Liver (tissue), 9 donors: Measurements from ENCODE around the gene WDCP. TPM values are rescaled to one million over a fixed set of nuclear protein-coding genes. Genes with fewer than 3 reads are reported as not detected.

ENCODE experiments used
- DNase-seq: peaks from one replicate; pipeline ENCODE4 v3.0.0-alpha.2; 2017; ENCODE audit warnings: low spot score
- H3K27ac ChIP-seq, 2 donors: one replicate each; pipeline ENCODE4 v1.7.0; 2013; ENCODE audit warnings: inconsistent platforms in 2 of 2, low read length in 2 of 2, control low read depth in 1 of 2, low read depth in 1 of 2, mild to moderate bottlenecking in 1 of 2
- H3K27me3 ChIP-seq, 4 donors: one replicate each; pipeline versions ENCODE4 v1.6.1 to v1.7.0; 2013; ENCODE audit warnings: low read length in 3 of 4, inconsistent platforms in 1 of 4, mild to moderate bottlenecking in 1 of 4, moderate library complexity in 1 of 4; ENCODE audit not compliant: control insufficient read depth in 4 of 4, insufficient read depth in 4 of 4
- H3K36me3 ChIP-seq, 4 donors: one replicate each; pipeline versions ENCODE4 v1.6.1 to v1.7.0; 2013; ENCODE audit warnings: low read length in 3 of 4, mild to moderate bottlenecking in 3 of 4, low read depth in 1 of 4, moderate library complexity in 1 of 4; ENCODE audit not compliant: control insufficient read depth in 4 of 4, insufficient read depth in 3 of 4
- H3K4me1 ChIP-seq, 4 donors: one replicate each; pipeline versions ENCODE4 v1.6.1 to v1.7.0; 2013; ENCODE audit warnings: low read length in 3 of 4, mild to moderate bottlenecking in 3 of 4, moderate library complexity in 1 of 4; ENCODE audit not compliant: control insufficient read depth in 4 of 4, insufficient read depth in 4 of 4
- H3K4me3 ChIP-seq, 3 donors: one replicate each; pipeline versions ENCODE4 v1.6.1 to v1.7.0; 2013; ENCODE audit warnings: low read length in 3 of 3, control low read depth in 1 of 3, low read depth in 1 of 3, mild to moderate bottlenecking in 1 of 3
- H3K9ac ChIP-seq, 2 donors: one replicate each; pipeline ENCODE4 v1.7.0; 2013; ENCODE audit warnings: low read length in 2 of 2, mild to moderate bottlenecking in 2 of 2, moderate library complexity in 2 of 2, control low read depth in 1 of 2, low read depth in 1 of 2
- H3K9me3 ChIP-seq, 4 donors: one replicate each; pipeline versions ENCODE4 v1.6.1 to v1.7.0; 2013; ENCODE audit warnings: low read length in 3 of 4; ENCODE audit not compliant: control insufficient read depth in 4 of 4
- EGR1 ChIP-seq, 2 donors: IDR thresholded peaks; 2 replicates each; pipeline ENCODE4 v1.6.1; 2016 to 2018; ENCODE audit warnings: antibody characterized with exemption in 2 of 2, low read depth in 2 of 2
- FOXA1 ChIP-seq: IDR thresholded peaks from 2 replicates; pipeline ENCODE4 v1.6.1; 2016; ENCODE audit warnings: antibody characterized with exemption
- FOXA2 ChIP-seq: IDR thresholded peaks from 2 replicates; pipeline ENCODE4 v1.6.1; 2016; ENCODE audit warnings: antibody characterized with exemption
- GABPA ChIP-seq, 2 donors: IDR thresholded peaks in 1 of 2; conservative IDR thresholded peaks in 1 of 2; 2 replicates each; pipeline ENCODE4 v1.6.1; 2016; ENCODE audit warnings: antibody characterized with exemption in 2 of 2, mild to moderate bottlenecking in 1 of 2, moderate library complexity in 1 of 2
- HNF4A ChIP-seq, 2 donors: conservative IDR thresholded peaks; 2 replicates each; pipeline ENCODE4 v1.6.1; 2016; ENCODE audit warnings: antibody characterized with exemption in 2 of 2, mild to moderate bottlenecking in 2 of 2
- HNF4G ChIP-seq: IDR thresholded peaks from 2 replicates; pipeline ENCODE4 v1.6.1; 2016; ENCODE audit warnings: antibody characterized with exemption
- JUND ChIP-seq, 2 donors: IDR thresholded peaks; 2 replicates each; pipeline ENCODE4 v1.6.1; 2016; ENCODE audit warnings: antibody characterized with exemption in 2 of 2
- NR2F2 ChIP-seq: IDR thresholded peaks from 2 replicates; pipeline ENCODE4 v1.6.1; 2016; ENCODE audit warnings: antibody characterized with exemption
- RAD21 ChIP-seq, 2 donors: IDR thresholded peaks; 2 replicates each; pipeline ENCODE4 v1.6.1; 2016; ENCODE audit warnings: antibody characterized with exemption in 2 of 2, mild to moderate bottlenecking in 2 of 2
- RXRA ChIP-seq, 2 donors: IDR thresholded peaks; 2 replicates each; pipeline ENCODE4 v1.6.1; 2017 to 2018; ENCODE audit warnings: antibody characterized with exemption in 2 of 2, mild to moderate bottlenecking in 1 of 2
- SP1 ChIP-seq: IDR thresholded peaks from 2 replicates; pipeline ENCODE4 v1.6.1; 2018; ENCODE audit warnings: antibody characterized with exemption, mild to moderate bottlenecking
- TAF1 ChIP-seq: conservative IDR thresholded peaks from 2 replicates; pipeline ENCODE4 v1.6.1; 2016; ENCODE audit warnings: antibody characterized with exemption, mild to moderate bottlenecking
- YY1 ChIP-seq: IDR thresholded peaks from 2 replicates; pipeline ENCODE4 v1.6.1; 2016; ENCODE audit warnings: antibody characterized with exemption, mild to moderate bottlenecking
- WGBS: extraction: QIAGEN DNeasy Blood & Tissue Kit; methylation state at CpG from one replicate; pipeline ENCODE4 v1.1.7; 2013; 5-methylcytosine and 5-hydroxymethylcytosine counted together
- polyA plus RNA-seq, 2 donors: library from polyadenylated mRNA; stranded (reverse) in 1 of 2; unstranded in 1 of 2; fragments of 200-250 nt in 1 of 2; fragments of >200 nt in 1 of 2; fragmentation: Nextera tagmentation in 1 of 2; extraction: Ambion mirVana in 1 of 2; gene quantifications; one replicate each; pipeline versions ENCODE4 v1.2.1 to v1.2.3, GENCODE V29; 2013 to 2015
- total RNA-seq, 2 donors: library from RNA; depleted of rRNA; stranded (reverse); fragments of >200 nt; gene quantifications; one replicate each; pipeline ENCODE4 v1.2.3, GENCODE V29; 2014
- TF ChIP-seq, protein P1 (sequence below): IDR thresholded peaks from 2 replicates; pipeline ENCODE4 v1.6.1; 2016; ENCODE audit warnings: antibody characterized with exemption
- TF ChIP-seq, protein P2 (sequence below): fragments of 150-350 bp; IDR thresholded peaks from 2 replicates; pipeline ENCODE4 v1.5.1; 2017; ENCODE audit warnings: improper control_type of control experiment, low read depth, low read length; ENCODE audit not compliant: missing input control
- TF ChIP-seq, protein P3 (sequence below): IDR thresholded peaks from 2 replicates; pipeline ENCODE4 v1.6.1; 2016; ENCODE audit warnings: antibody characterized with exemption
- TF ChIP-seq, protein P4 (sequence below): IDR thresholded peaks from 2 replicates; pipeline ENCODE4 v1.6.1; 2016; ENCODE audit warnings: antibody characterized with exemption, mild to moderate bottlenecking
- TF ChIP-seq, protein P5 (sequence below): IDR thresholded peaks from 2 replicates; pipeline ENCODE4 v1.6.1; 2016; ENCODE audit warnings: antibody characterized with exemption
- donor health status: healthy.
- donor health status: healthy.
- donor health status: healthy.
- donor health status: healthy.
- donor health status: healthy.

WDCP gene
- total and polyA plus RNA-seq, 4 donors = 2.0 to 6.0 (median 4.4) TPM

DNA sequence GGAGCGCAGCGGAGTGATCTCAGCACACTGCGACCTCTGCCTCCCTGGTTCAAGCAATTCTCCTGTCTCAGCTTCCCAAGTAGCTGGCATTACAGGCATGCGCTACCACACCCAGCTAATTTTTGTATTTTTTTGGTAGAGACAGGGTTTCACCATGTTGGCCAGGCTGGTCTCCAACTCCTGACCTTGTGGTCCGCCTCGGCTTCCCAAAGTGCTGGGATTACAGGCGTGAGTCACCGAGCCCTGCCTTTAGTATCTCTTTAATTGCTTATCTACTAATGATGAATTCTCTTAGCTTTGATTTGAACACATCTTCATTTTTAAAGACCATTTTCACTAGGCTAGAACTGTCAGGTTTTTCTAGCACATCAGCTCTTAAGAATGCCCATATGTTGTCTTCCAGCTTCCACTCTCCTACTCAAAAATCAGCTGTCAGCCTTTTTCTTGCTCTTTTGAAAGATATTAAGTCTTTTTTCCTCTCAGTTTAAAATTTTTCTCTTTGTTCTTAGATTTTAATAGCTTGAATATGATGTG is 53.4 kb downstream of the WDCP start:
- H3K36me3 ChIP-seq = no peaks in the 10 kb centered on the region
- no peak overlapping the region for H3K4me3 ChIP-seq
- no peak overlapping the region for H3K27ac ChIP-seq
- WGBS = over 99% methylated on average over 8 of the region's 8 CpGs
- no peaks in the 10 kb centered on the region for H3K9me3 ChIP-seq
- no peak for DNase-seq
- no peaks in the 10 kb centered on the region for H3K27me3 ChIP-seq
- no peaks in the 10 kb centered on the region for H3K4me1 ChIP-seq
- no peak overlapping the region for H3K9ac ChIP-seq
- TF ChIP-seq GABPA (IDR thresholded peaks at IDR 0.05 in 1 of 2, conservative IDR thresholded peaks at IDR 0.05 in 1 of 2) (no peak), HNF4G (no peak), TAF1 (no peak), FOXA2 (no peak), FOXA1 (no peak), HNF4A (conservative IDR thresholded peaks at IDR 0.05) (no peak), RAD21 (IDR thresholded peaks at IDR 0.05) (no peak), YY1 (no peak)
- TF ChIP-seq, protein P1, sequence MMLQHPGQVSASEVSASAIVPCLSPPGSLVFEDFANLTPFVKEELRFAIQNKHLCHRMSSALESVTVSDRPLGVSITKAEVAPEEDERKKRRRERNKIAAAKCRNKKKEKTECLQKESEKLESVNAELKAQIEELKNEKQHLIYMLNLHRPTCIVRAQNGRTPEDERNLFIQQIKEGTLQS = no peak
- TF ChIP-seq, protein P2, sequence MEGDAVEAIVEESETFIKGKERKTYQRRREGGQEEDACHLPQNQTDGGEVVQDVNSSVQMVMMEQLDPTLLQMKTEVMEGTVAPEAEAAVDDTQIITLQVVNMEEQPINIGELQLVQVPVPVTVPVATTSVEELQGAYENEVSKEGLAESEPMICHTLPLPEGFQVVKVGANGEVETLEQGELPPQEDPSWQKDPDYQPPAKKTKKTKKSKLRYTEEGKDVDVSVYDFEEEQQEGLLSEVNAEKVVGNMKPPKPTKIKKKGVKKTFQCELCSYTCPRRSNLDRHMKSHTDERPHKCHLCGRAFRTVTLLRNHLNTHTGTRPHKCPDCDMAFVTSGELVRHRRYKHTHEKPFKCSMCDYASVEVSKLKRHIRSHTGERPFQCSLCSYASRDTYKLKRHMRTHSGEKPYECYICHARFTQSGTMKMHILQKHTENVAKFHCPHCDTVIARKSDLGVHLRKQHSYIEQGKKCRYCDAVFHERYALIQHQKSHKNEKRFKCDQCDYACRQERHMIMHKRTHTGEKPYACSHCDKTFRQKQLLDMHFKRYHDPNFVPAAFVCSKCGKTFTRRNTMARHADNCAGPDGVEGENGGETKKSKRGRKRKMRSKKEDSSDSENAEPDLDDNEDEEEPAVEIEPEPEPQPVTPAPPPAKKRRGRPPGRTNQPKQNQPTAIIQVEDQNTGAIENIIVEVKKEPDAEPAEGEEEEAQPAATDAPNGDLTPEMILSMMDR = no peak
- TF ChIP-seq, protein P3, sequence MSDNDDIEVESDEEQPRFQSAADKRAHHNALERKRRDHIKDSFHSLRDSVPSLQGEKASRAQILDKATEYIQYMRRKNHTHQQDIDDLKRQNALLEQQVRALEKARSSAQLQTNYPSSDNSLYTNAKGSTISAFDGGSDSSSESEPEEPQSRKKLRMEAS = no peak

DNA sequence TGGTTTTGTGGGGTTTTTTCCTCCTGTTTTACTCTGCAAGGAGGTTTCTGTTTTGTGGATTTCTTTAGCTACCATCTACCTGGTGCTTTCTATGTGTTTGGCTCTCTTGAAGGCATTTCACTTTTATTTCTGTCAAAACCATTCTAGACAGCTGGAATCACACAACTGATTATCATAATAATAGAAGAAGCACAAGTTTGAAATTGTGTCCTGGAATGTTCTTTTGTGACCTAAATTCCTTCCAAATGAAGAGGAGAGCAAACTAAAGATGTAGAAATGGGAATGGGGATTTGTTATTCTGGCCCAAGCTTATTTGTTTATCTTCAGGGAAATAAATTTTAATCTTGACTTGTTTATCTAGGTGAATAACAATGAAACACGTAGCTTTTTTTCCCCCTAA is 54.3 kb downstream of the WDCP start:
- no peaks in the 10 kb centered on the region for H3K27me3 ChIP-seq
- H3K36me3 ChIP-seq = no peaks in the 10 kb centered on the region
- no peaks in the 10 kb centered on the region for H3K4me1 ChIP-seq
- no peak for DNase-seq
- H3K4me3 ChIP-seq = no peak overlapping the region
- no peaks in the 10 kb centered on the region for H3K9me3 ChIP-seq
- H3K27ac ChIP-seq = no peak overlapping the region
- H3K9ac ChIP-seq = no peak overlapping the region
- TF ChIP-seq NR2F2 (no peak), YY1 (no peak), FOXA2 (no peak), GABPA (IDR thresholded peaks at IDR 0.05 in 1 of 2, conservative IDR thresholded peaks at IDR 0.05 in 1 of 2) (no peak), TAF1 (no peak), RAD21 (IDR thresholded peaks at IDR 0.05) (no peak), JUND (IDR thresholded peaks at IDR 0.05) (no peak), RXRA (IDR thresholded peaks at IDR 0.05) (no peak), EGR1 (IDR thresholded peaks at IDR 0.05; ENCODE audit: low read depth in 2 of 2) (no peak), HNF4A (conservative IDR thresholded peaks at IDR 0.05) (no peak), SP1 (no peak), HNF4G (no peak), FOXA1 (no peak)
- TF ChIP-seq, protein P4, sequence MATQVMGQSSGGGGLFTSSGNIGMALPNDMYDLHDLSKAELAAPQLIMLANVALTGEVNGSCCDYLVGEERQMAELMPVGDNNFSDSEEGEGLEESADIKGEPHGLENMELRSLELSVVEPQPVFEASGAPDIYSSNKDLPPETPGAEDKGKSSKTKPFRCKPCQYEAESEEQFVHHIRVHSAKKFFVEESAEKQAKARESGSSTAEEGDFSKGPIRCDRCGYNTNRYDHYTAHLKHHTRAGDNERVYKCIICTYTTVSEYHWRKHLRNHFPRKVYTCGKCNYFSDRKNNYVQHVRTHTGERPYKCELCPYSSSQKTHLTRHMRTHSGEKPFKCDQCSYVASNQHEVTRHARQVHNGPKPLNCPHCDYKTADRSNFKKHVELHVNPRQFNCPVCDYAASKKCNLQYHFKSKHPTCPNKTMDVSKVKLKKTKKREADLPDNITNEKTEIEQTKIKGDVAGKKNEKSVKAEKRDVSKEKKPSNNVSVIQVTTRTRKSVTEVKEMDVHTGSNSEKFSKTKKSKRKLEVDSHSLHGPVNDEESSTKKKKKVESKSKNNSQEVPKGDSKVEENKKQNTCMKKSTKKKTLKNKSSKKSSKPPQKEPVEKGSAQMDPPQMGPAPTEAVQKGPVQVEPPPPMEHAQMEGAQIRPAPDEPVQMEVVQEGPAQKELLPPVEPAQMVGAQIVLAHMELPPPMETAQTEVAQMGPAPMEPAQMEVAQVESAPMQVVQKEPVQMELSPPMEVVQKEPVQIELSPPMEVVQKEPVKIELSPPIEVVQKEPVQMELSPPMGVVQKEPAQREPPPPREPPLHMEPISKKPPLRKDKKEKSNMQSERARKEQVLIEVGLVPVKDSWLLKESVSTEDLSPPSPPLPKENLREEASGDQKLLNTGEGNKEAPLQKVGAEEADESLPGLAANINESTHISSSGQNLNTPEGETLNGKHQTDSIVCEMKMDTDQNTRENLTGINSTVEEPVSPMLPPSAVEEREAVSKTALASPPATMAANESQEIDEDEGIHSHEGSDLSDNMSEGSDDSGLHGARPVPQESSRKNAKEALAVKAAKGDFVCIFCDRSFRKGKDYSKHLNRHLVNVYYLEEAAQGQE = no peak
- TF ChIP-seq, protein P1 = no peak
- TF ChIP-seq, protein P3 = no peak
- TF ChIP-seq, protein P5, sequence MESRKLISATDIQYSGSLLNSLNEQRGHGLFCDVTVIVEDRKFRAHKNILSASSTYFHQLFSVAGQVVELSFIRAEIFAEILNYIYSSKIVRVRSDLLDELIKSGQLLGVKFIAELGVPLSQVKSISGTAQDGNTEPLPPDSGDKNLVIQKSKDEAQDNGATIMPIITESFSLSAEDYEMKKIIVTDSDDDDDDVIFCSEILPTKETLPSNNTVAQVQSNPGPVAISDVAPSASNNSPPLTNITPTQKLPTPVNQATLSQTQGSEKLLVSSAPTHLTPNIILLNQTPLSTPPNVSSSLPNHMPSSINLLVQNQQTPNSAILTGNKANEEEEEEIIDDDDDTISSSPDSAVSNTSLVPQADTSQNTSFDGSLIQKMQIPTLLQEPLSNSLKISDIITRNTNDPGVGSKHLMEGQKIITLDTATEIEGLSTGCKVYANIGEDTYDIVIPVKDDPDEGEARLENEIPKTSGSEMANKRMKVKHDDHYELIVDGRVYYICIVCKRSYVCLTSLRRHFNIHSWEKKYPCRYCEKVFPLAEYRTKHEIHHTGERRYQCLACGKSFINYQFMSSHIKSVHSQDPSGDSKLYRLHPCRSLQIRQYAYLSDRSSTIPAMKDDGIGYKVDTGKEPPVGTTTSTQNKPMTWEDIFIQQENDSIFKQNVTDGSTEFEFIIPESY = no peak
- TF ChIP-seq, protein P2 = no peak
- 71% methylated on average over 1 of the region's 1 CpG for WGBS
